HG02973 (cell line): Measurements from ENCODE around the gene ZNF691.
"Not testable (repeated sequence)": the region's sequence is repeated elsewhere in the genome, so short reads cannot be mapped to it uniquely, and the experiment has no call there.

ENCODE experiments used
- ATAC-seq: cut with Tn5 transposase; IDR thresholded peaks from one replicate; pipeline ENCODE4 v1.9.1; 2021; ENCODE audit warnings: moderate library complexity; ENCODE audit not compliant: unreplicated experiment

The ZNF691 gene

DNA sequence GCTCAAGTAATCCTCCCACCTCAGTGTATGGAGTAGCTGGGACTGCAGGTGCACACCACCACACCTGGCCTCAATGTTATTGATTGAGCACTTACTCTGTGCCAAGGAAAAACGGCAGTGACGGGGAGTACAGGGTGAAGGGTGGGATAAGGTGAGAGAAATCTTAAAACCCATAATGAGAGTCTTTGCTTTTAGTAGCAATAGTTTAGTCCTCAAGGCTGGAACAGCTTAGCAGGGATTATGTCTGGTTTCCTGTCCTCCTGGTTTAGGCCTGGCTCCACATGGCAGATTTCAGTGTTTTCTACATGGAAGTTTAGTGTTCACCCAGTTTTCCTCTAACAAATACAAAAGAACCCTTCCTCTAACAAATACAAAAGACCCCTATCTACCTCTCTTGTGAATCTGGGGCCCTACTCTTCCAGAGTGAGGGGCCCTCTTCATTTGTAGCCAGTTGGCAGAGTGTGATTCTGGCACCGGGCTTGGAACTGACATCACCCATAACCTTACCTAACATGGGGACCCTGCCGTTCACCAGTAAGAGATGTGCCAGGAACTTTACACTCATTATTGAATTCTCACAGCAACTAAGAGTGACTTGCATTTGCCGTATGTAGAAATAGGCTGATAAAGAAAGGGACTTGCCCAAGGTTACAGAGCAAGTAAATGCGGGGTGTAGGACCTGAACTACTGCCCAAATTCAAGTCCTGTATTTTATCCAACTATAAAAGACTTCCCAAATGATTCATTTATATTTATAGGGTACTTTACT lies 6.9 kb downstream of the ZNF691 start:
- no peak for ATAC-seq

- ATAC-seq = not testable (repeated sequence)
Observed at GRCh38 chr1:42856554-42856953, 10.1 kb downstream of the ZNF691 start.

- not testable (repeated sequence) for ATAC-seq
Observed at GRCh38 chr1:42859366-42859765, 13.0 kb downstream of the ZNF691 start.

GRCh38 chr1:42860339-42861013 lies 14.1 kb downstream of the ZNF691 start:
- ATAC-seq = no peak

GRCh38 chr1:42861014-42861399 lies 14.6 kb downstream of the ZNF691 start:
- ATAC-seq = no peak

DNA sequence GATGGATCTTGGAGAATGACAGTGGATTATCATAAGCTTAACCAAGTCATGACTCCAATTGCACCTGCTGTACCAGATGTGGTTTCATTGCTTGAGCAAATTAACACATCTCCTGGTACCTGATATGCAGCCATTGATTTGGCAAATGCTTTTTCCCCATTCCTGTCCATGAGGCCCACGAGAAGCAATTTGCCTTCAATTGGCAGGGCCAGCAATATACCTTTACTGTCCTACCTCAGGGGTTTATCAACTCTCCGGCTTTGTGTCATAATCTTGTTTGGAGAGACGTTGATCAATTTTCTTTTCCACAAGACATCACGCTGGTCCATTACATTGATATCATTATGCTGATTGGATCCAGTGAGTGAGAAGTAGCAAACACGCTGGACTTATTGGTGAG lies 20.1 kb downstream of the ZNF691 start:
- no peak for ATAC-seq

GRCh38 chr1:42868466-42868865 lies 22.1 kb downstream of the ZNF691 start:
- ATAC-seq = not testable (repeated sequence)

DNA sequence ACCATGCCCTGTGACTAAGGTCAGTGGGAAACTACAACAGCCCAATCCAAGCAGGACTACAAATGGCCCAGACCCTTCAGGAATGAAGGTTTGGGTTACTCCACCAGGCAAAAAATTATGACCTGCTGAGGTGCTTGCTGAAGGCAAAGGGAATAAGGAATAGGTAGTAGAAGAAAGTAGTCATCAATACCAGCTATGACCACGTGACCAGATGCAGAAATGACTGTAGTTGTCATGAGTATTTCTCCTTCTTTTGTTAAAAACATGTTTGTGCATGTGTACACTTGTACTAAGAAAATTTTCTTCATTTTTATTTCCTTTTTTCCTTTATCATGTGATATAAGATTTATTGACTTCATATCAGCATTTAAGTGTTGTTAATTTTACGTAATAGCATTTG lies 22.8 kb downstream of the ZNF691 start:
- not testable (repeated sequence) for ATAC-seq

GRCh38 chr1:42869751-42870150 lies 23.3 kb downstream of the ZNF691 start:
- not testable (repeated sequence) for ATAC-seq

- not testable (repeated sequence) for ATAC-seq
Observed at GRCh38 chr1:42873108-42873507, 26.7 kb downstream of the ZNF691 start.

DNA sequence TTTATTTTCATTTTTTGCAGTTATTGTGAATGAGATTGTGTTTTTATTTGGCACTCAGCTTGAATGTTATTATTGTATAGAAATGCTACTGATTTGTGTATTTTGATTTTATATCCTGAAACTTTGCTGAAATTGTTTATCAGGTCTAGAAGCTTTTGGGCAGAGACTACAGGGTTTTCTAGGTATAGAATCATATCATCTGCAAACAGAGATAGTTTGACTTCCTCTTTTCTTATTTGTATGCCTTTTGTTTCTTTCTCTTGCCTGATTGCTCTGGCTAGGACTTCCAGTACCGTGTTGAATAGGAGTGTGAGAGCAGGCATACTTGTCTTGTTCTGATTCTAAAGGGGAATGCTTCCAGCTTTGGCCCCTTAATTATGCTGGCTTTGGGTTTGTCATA lies 27.3 kb downstream of the ZNF691 start:
- no peak for ATAC-seq

- ATAC-seq = no peak
Observed at GRCh38 chr1:42876009-42876408, 29.6 kb downstream of the ZNF691 start.

- ATAC-seq = no peak
Observed at GRCh38 chr1:42877380-42877779, 31.0 kb downstream of the ZNF691 start.

DNA sequence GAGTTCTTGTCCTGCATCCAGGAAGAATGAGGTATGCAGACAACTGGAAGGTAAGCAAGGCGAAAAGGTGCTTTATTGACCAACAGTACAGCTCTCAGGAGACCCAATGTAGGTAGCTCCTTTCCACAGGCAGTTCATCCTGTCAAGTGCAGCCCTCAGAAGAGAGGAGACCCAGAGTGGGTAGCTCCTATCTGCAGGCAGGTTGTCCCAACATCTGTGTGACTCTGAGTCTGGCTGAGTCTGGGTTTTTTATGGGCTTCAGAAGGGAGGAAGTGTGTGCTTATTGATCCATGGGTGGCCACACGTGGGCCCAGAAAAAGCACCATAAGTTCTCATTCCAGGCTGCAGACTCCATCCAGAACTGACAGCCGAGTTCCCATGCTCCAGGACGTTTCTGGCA lies 34.0 kb downstream of the ZNF691 start:
- ATAC-seq = no peak

GRCh38 chr1:42886046-42886739 lies 39.8 kb downstream of the ZNF691 start:
- ATAC-seq = no peak

DNA sequence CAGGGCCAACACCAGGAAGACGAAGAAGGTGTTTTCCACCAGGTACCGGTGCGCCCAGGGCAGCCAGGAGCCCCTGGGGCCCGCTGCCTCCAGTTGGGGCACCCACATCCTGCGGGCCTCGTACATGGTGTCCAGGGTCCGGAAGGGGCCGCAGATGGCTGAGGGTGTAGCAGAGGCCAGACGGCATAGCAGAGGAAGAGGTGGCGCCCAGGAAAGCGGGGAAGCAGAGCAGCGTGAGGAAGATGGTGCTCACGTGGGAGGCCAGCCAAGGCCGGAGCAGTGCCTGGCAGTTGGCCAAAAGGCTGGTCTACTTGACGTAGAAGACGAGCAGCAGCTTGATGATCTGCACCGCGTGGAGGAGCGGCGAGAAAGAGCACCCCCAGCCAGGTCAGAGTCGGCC lies 40.4 kb downstream of the ZNF691 start:
- no peak for ATAC-seq

DNA sequence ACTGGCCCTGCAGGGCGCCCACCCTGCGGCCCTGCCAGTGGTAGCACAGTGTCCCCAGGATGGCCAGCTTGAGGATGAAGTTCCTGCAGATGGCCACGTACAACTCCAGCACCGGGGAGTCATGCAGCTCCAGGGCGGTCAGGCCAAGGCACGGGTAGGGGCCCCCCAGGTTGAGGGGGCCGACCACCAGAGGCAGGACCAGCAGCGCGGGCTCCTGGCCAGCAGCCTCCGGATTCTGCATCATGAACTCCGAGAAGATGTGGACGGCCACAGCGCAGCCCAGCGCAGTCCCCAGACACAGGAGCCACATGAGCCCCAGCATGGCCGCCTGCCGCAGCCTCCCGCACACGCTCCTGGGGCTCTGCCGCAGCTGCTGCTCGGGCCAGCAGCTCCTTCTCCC lies 41.0 kb downstream of the ZNF691 start:
- ATAC-seq = no peak

DNA sequence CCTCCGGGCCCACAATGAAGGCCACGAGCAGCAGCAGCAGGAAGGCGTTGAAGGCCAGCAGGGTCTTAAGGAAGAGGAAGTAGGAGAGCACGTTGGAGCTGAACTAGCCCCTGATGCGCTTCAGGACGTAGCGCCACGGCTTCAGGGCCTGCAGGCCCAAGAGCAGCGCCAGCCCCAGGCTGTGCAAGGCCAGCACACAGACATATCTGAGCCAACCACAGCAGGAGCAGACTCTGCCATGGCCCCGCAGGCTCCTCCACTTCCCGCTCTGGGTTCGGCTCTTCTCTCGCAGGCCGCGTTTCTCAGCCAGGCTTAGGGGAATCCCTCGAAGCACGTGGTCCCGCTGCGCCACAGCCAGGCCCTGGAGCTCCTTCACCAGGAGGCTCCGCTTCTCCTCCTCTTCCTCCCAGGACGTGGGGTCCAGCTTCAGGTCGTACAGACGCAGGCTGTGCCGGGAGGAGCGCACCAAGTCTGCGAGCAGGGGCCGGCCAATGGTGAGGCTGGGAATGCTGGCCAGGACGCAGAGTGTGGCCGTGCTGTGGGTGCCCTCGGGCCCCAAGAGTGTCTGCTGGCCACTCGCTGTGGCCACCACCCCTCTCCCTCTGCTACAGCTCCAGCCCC lies 41.7 kb downstream of the ZNF691 start:
- ATAC-seq = no peak

- ATAC-seq = no peak
Observed at GRCh38 chr1:42889264-42889663, 42.9 kb downstream of the ZNF691 start.

DNA sequence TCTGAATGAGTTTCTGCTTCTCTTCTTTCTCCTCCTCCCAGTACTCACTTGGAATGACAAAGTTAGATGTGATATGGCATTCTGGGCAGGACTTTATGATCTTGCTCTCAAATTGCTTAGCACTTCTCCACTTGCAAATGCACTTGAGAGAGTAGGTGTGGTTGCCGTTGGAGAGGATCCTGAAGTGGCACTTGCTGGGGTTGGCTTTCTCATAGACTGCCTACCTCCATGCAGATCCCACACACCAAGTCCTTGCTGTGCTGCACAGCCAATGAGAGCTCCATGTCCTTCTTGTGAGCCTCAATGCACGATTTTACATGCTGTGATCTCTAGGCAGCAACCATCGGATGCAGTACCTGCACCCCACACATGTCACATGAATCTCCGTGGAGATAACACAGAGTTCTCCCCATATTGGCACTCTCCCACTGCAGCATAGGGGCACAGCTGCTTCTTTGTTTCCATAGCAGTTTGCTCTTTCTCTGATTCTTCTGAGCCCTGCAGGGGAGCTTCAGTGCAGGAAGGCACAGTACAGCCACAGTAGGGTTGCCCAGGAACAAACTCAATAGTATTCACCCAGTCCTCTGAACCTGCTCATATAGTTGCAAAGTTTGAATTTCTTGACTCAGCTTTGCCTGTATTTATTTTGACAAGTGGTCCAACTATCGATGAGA lies 45.2 kb downstream of the ZNF691 start:
- no peak for ATAC-seq

- ATAC-seq = not testable (repeated sequence)
Observed at GRCh38 chr1:42899960-42900359, 53.5 kb downstream of the ZNF691 start.
